T-helper 1 cell treated with Interleukin-12 subunit alpha and Interleukin-12 subunit beta and Interleukin-4 antibody, amounts not matched to agents 30 μg/mL and 1 μg/mL, for 36 hours (primary cell): ENCODE measurements around the gene GLB1L3.
"Not testable (repeated sequence)": the region's sequence is repeated elsewhere in the genome, so short reads cannot be mapped to it uniquely, and the experiment has no call there.

ENCODE experiments used
- H3K27ac Mint-ChIP-seq: one replicate; pipeline ENCODE4 v1.8.0; 2021; ENCODE audit warnings: mild to moderate bottlenecking, mixed read lengths
- H3K27me3 Mint-ChIP-seq: one replicate; pipeline ENCODE4 v1.8.0; 2021; ENCODE audit warnings: low read depth, mixed read lengths
- H3K36me3 Mint-ChIP-seq: one replicate; pipeline ENCODE4 v1.8.0; 2021; ENCODE audit warnings: low read depth, mixed read lengths
- H3K4me1 Mint-ChIP-seq: one replicate; pipeline ENCODE4 v1.8.0; 2021; ENCODE audit warnings: low read depth, mixed read lengths
- H3K4me3 Mint-ChIP-seq: one replicate; pipeline ENCODE4 v1.8.0; 2021; ENCODE audit warnings: mild to moderate bottlenecking, moderate library complexity, mixed read lengths
- H3K9me3 Mint-ChIP-seq: one replicate; pipeline ENCODE4 v1.8.0; 2021; ENCODE audit warnings: mixed read lengths

Gene GLB1L3

DNA sequence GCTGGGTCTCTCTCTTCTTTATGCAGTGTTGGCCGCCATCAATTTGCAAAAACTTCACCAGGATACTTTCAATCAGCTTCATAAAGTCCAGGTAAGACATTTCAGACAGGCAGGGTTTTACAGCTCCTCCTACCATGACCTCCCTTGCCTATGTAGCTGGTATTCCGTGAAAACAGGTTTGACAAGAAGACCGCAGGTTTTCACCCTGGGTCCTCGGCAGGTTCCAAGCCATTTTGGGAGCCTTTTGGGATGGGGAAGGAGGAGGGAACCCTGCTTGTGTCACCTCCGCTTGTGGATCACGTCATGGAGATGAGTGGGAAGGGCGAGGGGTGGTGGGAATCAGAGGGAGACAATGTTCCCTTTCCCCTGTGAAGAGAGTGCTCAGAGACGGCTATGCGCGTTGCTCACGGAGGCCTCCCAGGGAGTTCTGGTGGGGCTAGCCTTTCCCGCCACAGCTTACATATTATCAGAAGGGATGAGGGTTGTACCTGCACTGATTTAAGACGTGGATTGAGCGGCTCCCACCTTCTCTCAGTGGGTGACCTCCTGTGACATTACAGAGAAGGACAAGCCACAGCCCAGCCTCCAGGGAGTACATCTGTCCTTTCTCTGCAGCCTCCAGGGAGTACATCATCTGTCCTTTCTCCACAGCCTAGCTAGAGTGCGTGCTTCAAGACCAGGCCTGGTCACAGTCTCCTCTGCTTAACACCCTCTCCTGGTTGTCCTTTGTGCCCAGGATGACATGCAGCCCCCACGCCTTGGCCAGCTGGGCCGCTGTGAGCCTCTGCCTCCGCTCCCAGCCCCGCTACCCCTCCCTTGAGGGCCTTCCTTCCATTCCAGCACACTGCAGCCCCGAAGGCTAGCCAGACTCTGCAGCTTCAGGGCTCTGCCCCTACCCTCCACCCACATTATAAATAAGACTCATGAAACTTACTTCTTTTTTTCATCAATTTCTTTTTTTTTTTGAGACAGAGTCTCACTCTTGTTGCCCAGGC is 17.2 kb downstream of the GLB1L3 start:
- H3K9me3 Mint-ChIP-seq, result no peaks in the 10 kb centered on the region
- H3K27ac Mint-ChIP-seq, result no peak overlapping the region
- H3K4me1 Mint-ChIP-seq, result peaks cover 3% of the 10 kb centered on the region
- no peaks in the 10 kb centered on the region for H3K27me3 Mint-ChIP-seq
- peaks cover 10% of the 10 kb centered on the region for H3K36me3 Mint-ChIP-seq
- no peak overlapping the region for H3K4me3 Mint-ChIP-seq

DNA sequence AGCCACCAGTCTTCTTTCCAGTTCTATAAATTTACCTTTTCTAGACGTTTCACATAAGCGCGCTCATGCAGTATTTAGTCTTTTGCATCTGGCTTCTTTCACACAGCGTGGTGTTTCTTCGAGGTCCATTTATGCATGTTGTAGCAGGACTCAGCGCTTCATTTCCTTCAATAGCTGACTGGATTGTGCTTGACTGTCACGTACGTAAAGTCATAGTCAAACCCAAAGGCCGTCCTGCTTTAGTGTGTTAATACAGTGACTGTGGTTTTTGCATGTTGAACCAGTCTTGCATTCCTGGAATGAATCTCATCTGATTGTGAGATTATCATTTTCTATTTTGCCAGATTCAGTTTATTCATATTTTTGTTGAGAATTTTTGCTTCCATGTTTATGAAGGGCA is 18.5 kb downstream of the GLB1L3 start:
- Mint-ChIP-seq H3K36me3 (peaks cover 13% of the 10 kb centered on the region), H3K27ac (no peak overlapping the region), H3K9me3 (no peaks in the 10 kb centered on the region), H3K27me3 (no peaks in the 10 kb centered on the region), H3K4me3 (no peak overlapping the region), H3K4me1 (no peaks in the 10 kb centered on the region)

DNA sequence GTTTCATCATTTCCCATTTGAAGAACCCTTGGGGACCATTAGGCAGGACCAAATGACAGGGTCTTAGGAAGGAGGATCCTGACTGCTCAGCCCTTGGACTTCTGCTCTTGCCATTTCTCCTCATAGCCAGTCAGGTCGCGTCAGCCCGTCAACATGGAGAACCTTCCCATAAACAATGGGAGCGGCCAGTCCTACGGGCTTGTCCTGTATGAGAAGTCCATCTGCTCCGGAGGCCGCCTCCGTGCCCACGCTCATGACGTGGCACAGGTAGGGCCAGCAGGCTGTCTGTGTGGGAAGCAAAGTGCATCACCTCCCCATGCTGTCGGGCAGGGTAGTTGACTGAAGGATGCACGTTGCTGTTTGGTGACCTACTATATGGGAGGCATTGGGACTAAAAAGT is 36.0 kb downstream of the GLB1L3 start:
- H3K27me3 Mint-ChIP-seq, result no peaks in the 10 kb centered on the region
- no peak overlapping the region for H3K4me3 Mint-ChIP-seq
- H3K4me1 Mint-ChIP-seq, result peaks cover 2% of the 10 kb centered on the region
- peaks cover 7% of the 10 kb centered on the region for H3K9me3 Mint-ChIP-seq
- H3K27ac Mint-ChIP-seq, result no peak overlapping the region
- H3K36me3 Mint-ChIP-seq, result peaks cover 14% of the 10 kb centered on the region

DNA sequence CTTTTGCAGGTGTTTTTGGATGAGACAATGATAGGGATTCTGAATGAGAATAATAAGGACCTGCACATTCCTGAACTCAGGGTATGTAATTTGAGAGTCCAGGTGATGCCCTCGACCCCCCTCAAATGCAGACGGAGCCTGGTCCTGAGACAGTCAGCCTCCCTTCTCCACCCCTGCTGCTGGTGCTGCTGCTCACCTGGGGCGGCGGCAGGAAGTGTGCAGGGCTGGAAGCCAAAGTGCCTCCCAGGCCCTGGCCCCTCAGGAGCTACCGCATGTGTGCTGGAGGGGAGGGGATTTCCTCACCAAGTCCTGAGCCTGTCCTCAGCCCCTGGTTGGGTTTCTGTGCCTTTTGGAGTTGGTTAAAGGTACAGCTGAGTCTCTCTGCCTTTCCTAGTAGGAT is 36.6 kb downstream of the GLB1L3 start:
- H3K4me1 Mint-ChIP-seq, result peaks cover 2% of the 10 kb centered on the region
- H3K36me3 Mint-ChIP-seq, result peaks cover 15% of the 10 kb centered on the region
- H3K27ac Mint-ChIP-seq, result no peak overlapping the region
- no peak overlapping the region for H3K4me3 Mint-ChIP-seq
- H3K9me3 Mint-ChIP-seq, result peaks cover 13% of the 10 kb centered on the region
- no peaks in the 10 kb centered on the region for H3K27me3 Mint-ChIP-seq

DNA sequence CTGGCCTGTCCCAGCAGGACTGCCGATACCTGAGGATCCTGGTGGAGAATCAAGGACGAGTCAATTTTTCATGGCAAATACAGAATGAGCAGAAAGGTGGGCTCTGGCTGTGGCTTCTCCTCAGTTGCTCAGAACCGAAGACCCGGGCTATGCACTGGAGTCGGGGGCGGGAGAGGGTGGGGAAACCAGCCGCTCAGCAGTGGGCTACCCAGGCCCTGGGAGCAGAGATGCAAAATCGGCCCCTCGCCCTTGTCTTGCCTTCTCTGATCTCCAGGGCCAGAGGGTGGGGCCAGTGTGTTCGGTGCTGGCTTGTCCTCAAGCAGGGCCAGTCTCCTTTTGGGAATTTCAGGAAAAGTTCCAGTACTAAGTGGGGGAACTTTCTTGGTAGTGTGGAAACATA is 37.2 kb downstream of the GLB1L3 start:
- Mint-ChIP-seq H3K4me1 (peaks cover 2% of the 10 kb centered on the region), H3K36me3 (peaks cover 17% of the 10 kb centered on the region), H3K9me3 (peaks cover 16% of the 10 kb centered on the region), H3K27ac (no peak overlapping the region), H3K27me3 (no peaks in the 10 kb centered on the region), H3K4me3 (no peak overlapping the region)

DNA sequence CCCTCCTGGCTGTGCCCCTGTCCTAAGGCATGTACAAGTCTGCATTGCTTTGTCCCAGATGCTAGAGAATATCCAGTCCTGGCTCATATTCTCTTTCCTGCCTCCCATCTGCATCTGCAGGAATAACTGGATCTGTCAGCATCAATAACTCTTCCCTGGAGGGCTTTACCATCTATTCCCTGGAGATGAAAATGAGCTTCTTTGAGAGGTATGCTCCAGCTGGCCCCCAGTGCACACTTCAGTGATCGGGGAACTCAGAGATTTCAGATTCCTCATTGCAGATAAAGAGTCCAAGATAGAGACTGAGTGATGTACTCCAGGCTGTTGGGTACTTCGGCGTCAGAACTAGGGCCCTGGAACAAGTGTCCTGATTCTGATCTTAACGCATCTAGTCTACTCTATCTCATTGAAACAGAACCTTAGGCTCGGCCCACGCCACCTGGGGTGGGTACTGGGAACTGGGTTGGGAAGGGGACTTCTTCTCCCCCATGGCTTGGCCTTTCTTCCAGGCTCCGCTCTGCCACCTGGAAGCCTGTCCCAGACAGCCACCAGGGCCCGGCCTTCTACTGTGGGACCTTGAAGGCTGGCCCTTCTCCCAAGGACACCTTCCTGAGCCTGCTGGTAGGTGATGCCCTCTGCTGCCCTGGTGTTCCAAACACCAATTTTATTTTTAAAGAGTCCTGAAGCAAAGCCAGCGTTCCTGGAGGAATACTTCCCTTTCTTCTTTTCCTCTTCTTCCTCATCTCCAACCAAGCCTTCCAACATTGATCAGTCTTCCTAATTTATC is 37.8 kb downstream of the GLB1L3 start:
- Mint-ChIP-seq H3K27me3 (no peaks in the 10 kb centered on the region), H3K4me3 (no peak overlapping the region), H3K27ac (no peak overlapping the region), H3K9me3 (peaks cover 16% of the 10 kb centered on the region), H3K4me1 (peaks cover 2% of the 10 kb centered on the region), H3K36me3 (peaks cover 21% of the 10 kb centered on the region)

DNA sequence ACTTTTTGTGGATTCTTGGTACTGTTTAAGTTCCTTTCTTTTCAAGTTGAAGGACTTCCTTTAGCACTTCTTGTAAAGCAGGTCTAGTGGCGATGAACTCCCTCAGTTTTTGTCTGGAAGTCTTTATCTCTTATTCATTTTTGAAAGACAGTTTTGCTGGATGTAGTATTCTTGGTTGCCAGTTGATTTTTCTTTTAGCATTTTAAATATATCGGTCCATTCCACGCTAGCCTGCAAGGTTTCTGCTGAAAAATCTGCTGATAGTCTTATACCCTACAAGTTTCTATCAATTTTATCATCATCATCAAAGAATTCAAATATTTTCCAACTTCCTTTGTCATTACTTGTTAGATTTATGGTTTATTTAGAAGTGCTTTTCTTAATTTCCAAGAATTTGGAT is 40.9 kb downstream of the GLB1L3 start:
- Mint-ChIP-seq H3K9me3 (peaks cover 21% of the 10 kb centered on the region), H3K4me1 (peaks cover 2% of the 10 kb centered on the region), H3K36me3 (peaks cover 33% of the 10 kb centered on the region), H3K4me3 (no peak overlapping the region), H3K27me3 (no peaks in the 10 kb centered on the region), H3K27ac (no peak overlapping the region)

DNA sequence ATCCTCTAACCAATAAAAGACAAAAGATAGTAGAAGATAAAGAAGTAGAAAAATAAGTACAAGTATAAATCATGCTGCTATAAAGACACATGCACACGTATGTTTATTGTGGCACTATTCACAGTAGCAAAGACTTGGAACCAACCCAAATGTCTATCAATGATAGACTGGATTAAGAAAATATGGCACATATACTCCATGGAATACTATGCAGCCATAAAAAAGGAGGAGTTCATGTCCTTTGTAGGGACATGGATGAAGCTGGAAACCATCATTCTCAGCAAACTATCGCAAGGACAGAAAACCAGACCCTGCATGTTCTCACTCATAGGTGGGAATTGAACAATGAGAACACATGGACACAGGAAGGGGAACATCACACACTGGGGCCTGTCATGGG is 45.2 kb downstream of the GLB1L3 start:
- not testable (repeated sequence) for H3K27me3 Mint-ChIP-seq, H3K4me3 Mint-ChIP-seq, H3K27ac Mint-ChIP-seq, H3K4me1 Mint-ChIP-seq
- peaks cover 33% of the 10 kb centered on the region for H3K36me3 Mint-ChIP-seq
- peaks cover 21% of the 10 kb centered on the region for H3K9me3 Mint-ChIP-seq

DNA sequence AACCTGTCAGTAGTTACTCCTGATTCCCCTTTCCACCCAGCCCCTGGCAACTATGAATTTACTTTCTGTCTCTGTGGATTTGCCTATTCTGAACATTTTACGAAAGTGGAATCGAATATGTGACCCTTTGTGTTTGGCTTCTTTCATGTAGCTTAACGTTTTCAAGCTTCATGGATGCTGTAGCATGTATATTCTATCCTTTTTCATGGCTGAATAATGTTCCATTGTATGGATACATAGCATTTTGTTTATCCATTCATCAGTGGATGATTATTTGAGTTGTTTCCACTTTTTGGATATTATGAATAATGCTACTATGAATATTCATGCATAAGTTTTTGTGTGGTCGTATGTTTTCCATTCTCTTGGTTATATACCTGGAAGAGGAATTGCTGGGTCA is 46.4 kb downstream of the GLB1L3 start:
- H3K27ac Mint-ChIP-seq, result no peak overlapping the region
- H3K27me3 Mint-ChIP-seq, result no peaks in the 10 kb centered on the region
- H3K4me1 Mint-ChIP-seq, result no peaks in the 10 kb centered on the region
- H3K36me3 Mint-ChIP-seq, result peaks cover 23% of the 10 kb centered on the region
- H3K4me3 Mint-ChIP-seq, result no peak overlapping the region
- H3K9me3 Mint-ChIP-seq, result peaks cover 10% of the 10 kb centered on the region

DNA sequence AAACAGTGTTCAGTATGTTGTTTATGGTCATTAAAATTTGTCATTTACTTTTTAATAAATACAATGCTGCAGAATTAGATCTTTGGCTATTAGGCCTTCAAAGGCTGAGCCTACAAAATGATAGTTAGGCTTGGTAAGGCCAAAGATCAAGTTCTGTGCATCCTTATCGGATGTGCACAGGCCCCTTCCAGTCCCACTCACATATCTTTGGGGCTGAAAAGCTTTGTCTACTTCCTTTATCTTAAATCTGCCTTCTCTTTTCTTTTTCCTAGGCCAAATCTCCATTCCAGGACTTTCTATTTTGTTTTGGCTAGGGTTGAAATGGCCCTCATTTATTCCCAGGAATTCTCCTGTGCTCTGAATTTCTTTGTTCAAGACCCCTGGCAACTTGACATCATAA is 52.3 kb downstream of the GLB1L3 start:
- H3K9me3 Mint-ChIP-seq, result no peaks in the 10 kb centered on the region
- H3K27ac Mint-ChIP-seq, result no peak overlapping the region
- peaks cover 13% of the 10 kb centered on the region for H3K4me1 Mint-ChIP-seq
- H3K36me3 Mint-ChIP-seq, result no peaks in the 10 kb centered on the region
- H3K4me3 Mint-ChIP-seq, result no peak overlapping the region
- peaks cover 37% of the 10 kb centered on the region for H3K27me3 Mint-ChIP-seq

DNA sequence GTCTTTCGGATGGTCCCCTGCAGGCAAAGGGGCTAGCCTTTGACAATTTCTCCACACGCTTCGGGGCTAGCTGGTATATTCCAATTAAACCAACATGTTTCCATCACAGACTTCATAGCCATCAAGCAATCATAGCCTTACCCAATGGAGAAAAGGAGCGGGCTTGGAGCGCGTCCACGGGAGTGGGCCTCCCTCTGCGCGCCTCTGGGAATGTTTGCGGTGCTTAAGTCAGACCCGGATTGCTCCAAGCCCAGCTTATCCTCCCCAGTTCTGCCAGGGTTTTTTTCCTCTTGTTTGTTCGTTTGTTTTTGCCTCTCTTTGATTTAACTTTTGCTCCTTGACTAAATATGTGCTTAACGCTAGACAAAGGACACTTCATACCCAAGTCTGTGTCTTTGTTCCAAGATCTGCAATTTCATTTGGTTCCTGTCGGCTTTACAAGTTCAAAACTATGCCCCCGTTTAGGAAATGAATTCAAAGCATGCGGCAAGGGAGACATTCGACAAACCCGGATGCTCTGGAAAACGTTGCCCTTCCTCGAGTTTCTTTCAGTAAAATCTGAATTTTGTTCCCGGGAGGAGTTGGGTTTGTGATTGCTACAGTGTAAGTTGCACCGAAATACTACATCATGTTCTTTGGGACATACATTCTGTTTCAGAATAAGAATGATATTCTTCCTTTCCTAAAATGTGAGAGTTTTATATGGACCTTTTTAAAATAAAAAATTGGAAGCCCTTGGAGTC is 54.6 kb downstream of the GLB1L3 start:
- Mint-ChIP-seq H3K4me1 (peaks cover 17% of the 10 kb centered on the region), H3K4me3 (peak overlapping the region; percentile 76), H3K9me3 (no peaks in the 10 kb centered on the region), H3K36me3 (no peaks in the 10 kb centered on the region), H3K27me3 (peaks cover 54% of the 10 kb centered on the region), H3K27ac (no peak overlapping the region)

DNA sequence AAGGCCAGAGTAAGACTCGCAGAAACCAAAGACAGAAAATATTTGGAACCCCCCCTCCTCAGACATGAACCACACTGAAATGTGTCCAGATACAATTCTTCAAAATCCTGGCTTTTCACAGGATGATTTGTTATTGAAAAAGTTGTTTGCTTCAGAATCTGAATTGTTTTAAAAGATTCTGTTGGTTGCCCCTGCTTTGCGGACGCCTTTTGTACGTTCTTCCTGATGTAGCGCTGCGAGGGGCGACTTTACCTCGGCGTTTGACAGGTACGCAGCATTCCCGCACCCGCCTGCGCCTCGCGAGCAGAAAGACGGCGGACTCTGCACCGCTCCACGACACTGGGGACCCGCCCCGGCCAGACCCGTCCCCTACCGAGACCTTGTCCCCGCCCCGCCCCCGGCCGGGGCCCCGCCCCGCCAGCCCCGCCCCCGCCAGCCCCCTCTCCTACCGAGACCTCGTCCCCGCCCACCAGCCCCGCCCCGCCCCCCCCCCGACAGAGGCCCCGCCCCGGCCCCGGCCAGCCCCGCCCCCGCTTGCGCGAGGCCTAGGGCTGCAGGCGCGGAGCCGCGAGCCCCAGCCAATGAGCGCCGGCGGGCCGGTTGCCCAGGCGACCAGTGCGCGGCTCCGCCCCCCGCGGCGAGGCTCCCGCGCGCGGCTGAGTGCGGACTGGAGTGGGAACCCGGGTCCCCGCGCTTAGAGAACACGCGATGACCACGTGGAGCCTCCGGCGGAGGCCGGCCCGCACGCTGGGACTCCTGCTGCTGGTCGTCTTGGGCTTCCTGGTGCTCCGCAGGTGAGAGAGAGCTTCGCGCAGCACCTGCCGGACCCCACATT is 55.4 kb downstream of the GLB1L3 start, which contains the start of gene GLB1L2:
Gene GLB1L2 (plus strand): TSS at position 635 of the 835 bp plus-strand sequence. CDS start 74 bp downstream, at position 709.
- Mint-ChIP-seq H3K36me3 (no peaks in the 10 kb centered on the region), H3K9me3 (no peaks in the 10 kb centered on the region), H3K27me3 (peaks cover 54% of the 10 kb centered on the region), H3K27ac (no peak within 1 kb of the TSS), H3K4me3 (peak within 1 kb of the TSS; percentile 76), H3K4me1 (peaks cover 17% of the 10 kb centered on the region)

DNA sequence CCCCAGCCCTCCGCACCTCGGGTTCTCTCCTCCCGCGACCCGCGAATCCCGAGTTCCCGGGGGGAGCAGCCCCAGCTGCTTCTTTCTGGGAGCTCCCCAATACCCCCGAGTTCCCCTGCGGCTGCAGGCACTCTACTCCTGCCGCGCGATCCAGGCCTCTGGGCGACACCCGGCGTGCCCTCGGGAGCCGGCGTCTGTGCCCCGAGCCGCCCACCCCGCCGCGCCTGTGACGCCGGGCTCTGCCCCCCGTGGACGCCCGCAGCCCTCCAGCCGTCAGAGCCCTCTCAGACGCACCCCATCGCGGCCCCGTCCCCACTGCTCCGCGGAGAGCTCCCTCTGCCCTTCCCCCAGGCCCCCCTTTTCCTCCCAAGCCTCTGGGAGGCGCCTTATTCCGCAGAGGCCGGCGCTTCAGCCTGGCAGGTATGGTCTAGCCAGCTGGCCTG is 56.0 kb downstream of the GLB1L3 start:
- no peaks in the 10 kb centered on the region for H3K36me3 Mint-ChIP-seq
- H3K4me1 Mint-ChIP-seq, result peaks cover 17% of the 10 kb centered on the region
- peak overlapping the region; percentile 69 for H3K4me3 Mint-ChIP-seq
- no peaks in the 10 kb centered on the region for H3K9me3 Mint-ChIP-seq
- peaks cover 54% of the 10 kb centered on the region for H3K27me3 Mint-ChIP-seq
- H3K27ac Mint-ChIP-seq, result no peak overlapping the region
